DMS114 treated with DMSO at 0.1 percent for 48 hours (cell line): ENCODE results near the gene POLR2J.
"Not testable (repeated sequence)": the region's sequence is repeated elsewhere in the genome, so short reads cannot be mapped to it uniquely, and the experiment has no call there.

Source experiments
- DNase-seq: peaks from one replicate; lab custom pipeline; 2025; ENCODE audit not compliant: unreplicated experiment; lab: John Stamatoyannopoulos, UW

POLR2J gene

GRCh38 chr7:102478314-102479208 is at the start of gene POLR2J:
Gene POLR2J (minus strand): TSS chr7:102478922. CDS start chr7:102478860, 62 bp downstream.
- not testable (repeated sequence) for DNase-seq

- DNase-seq, result not testable (repeated sequence)
These were observed 49.4 kb upstream of the POLR2J start for GRCh38 chr7:102527822-102528793.

GRCh38 chr7:102527182-102527581 is 48.5 kb upstream of the POLR2J start:
- DNase-seq, result not testable (repeated sequence)

DNA sequence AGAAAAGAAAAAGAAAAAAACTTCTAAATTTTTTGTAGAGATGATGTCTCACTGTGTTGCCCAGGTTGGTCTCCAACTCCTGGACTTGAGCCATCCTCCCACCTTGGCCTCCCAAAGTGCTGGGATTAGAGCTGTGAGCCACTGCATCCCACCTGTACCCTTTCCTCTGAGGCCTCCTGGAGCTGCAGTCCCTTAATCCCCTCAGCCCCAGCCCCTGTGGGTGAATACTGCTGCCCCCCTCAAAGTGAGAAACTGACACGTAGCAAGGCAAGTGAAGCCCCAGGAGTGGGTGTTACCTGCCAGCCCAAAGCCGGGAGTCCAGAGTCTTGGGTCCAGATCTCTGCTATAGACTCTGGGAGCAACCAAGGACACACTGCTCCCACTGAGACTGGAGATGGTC is 46.1 kb upstream of the POLR2J start:
- not testable (repeated sequence) for DNase-seq

DNA sequence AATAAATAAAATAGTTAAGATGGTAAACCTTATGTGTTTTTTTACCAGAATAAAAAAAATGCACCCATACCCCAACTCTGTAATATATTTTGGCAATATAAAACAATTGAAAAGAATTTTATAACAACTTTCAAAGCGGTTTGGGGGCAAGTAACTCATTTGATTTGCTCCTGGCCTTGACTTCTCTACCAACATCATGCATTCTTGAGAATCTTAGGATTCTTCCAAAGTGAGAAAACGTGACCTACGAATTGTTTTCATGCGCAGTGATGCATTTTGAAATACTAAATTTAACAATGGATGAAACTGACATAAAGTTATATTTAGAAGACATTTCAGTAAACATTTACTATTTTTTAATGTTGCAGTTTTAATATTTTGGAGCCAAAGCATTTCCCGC is 42.1 kb upstream of the POLR2J start:
- not testable (repeated sequence) for DNase-seq

GRCh38 chr7:102517550-102518147 is 38.9 kb upstream of the POLR2J start, which contains the start of gene RASA4B:
Gene RASA4B (minus strand): TSS chr7:102517777. CDS start chr7:102517710, 67 bp downstream.
- DNase-seq, result not testable (repeated sequence)

DNA sequence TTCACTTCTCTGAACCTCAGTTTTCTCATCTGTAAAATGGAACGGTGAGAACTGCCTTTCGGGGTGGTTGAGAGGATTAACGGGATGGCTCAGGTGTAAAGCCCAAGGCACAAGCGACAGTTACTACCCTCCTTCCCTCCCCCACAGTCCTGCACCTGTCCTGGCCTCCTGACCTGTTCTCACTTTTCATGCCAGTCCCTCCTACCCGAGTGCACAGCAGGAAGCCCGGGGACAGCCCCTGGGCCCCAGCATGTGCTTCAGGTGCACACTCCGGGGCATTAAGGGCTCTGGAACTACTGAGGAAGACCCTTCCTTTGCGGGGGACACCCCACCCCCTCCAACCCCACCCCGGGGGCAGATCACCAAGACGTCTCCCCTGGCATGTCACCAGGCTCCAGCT is 38.2 kb upstream of the POLR2J start:
- not testable (repeated sequence) for DNase-seq

- DNase-seq, result not testable (repeated sequence)
These were observed 37.2 kb upstream of the POLR2J start for GRCh38 chr7:102515889-102516288.

DNA sequence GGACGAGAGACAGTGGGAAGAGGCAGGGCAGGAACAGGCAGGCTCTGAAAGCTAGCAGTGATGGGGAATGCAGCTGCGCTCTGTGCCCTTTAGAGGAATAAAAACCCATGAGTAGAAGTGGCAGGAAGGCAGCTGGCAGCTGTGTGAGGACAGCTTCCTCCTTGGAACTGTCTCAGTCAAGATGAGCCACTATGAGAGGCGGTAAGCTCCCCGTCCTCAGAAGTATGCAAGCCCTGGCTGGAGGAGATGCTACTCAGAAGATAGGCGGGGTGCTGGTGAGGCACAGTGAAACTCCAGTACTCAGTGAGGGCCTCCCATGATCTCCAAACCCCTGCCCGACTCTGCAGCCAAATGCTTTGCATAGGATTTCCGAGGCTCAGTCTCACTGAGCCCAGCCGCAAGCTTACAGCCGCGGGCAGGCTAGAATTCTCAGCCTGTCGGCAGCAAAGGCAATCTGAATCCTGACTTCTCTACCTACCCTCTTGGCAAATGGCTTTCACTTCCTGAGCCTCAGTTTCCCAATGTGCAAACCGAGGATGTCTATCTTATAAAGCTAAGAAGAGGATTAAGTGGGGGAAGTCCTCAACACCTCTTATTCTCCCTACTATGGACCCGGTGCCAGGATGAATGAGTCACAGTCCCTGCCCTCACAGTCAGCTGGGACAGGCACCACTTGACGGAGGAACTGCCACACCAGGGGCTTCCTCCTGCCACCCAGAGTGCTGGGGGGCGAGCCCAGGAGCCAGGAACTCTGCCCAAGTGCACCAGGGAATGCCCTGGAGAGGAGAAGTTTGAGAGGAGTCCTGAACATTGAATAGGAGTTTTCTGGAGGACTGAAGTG is 36.4 kb upstream of the POLR2J start:
- DNase-seq, result not testable (repeated sequence)

- not testable (repeated sequence) for DNase-seq
These were observed 34.0 kb upstream of the POLR2J start for GRCh38 chr7:102512642-102513221.

DNA sequence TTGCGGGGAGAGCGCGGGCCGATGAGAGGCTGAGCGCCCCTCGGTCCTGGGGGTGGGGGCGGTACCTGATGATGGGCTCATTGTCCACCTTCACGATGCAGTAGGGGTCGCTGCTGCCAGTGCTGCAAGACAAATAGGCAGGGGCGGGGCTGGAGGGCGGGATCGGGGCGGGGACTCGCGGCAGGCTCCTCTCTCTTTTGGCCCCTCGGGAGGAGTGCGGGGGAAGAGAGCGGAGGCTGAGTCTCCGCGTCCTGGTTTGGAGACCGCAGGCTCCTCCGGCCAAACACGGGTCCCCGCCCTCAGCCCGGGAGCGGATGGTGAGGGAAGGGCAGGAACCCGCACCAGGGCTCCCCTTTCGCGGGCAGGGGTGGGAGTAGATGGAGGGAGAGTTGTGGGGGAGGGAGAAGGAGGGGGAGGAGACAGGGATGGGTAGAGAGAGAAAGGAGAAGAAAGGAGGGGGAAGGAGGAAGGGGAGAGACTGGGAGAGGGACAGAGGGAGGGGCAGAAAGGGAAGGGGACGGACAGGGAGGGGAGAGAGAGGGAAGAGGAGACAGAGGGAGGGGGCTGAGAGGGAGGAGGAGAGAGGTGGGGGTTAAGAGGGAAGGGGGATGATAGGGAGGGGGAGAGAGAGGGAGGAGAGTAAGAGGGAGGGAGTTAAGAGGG is 33.3 kb upstream of the POLR2J start:
- not testable (repeated sequence) for DNase-seq

DNA sequence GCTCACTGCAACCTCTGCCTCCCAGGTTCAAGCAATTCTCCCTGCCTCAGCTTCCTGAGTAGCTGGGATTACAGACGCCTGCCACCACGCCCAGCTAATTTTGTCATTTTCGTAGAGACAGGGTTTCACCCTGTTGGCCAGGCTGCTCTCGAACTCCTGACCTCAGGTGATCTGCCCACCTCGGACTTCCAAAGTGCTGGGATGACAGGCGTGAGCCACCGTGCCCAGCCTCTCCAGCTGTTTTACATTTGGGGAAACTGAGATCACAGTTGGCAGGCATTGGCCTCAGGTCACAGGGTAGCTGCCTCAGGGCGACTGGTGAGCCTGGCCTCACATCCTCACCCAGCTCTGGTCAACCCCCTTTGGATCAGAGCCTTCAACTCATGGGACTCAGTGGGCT is 31.9 kb upstream of the POLR2J start:
- DNase-seq, result not testable (repeated sequence)

- not testable (repeated sequence) for DNase-seq
These were observed 28.8 kb upstream of the POLR2J start for GRCh38 chr7:102507410-102508088.

- not testable (repeated sequence) for DNase-seq
These were observed 26.8 kb upstream of the POLR2J start for GRCh38 chr7:102505298-102506185.

DNA sequence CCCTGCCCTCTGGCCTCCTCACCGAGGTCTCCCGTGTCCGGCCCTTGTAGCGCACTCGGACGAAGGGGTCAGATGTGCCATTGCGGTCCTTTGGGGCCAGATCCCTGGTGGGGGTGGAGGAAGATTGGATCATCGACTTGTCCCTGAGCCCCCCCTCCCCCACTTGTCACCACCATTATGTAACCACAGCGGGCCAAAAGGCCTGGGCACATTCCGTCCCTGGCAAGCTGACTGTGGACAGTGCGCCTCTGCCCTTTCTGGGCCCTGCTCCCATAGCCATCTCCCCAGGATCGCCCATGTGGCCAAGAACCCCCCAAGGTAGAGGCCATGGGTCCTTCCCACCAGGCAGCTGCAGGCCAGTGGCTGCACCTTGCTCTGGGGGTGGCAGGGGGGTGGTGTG is 24.4 kb upstream of the POLR2J start:
- not testable (repeated sequence) for DNase-seq

DNA sequence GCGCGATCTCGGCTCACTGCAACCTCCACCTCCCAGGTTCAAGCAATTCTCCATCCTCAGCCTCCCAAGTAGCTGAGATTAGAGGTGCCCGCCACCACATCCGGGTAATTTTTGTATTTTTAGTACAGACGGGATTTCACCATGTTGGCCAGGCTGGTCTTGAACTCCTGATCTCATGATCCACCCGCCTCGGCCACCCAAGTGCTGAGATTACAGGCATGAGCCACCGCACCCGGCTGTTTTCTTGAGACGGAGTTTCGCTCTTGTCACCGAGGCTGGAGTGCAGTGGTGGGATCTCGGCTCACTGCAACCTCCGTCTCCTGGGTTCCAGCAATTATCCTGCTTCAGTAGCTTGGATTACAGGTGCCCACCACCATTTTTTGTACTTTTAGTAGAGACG is 19.6 kb upstream of the POLR2J start:
- DNase-seq, result not testable (repeated sequence)

DNA sequence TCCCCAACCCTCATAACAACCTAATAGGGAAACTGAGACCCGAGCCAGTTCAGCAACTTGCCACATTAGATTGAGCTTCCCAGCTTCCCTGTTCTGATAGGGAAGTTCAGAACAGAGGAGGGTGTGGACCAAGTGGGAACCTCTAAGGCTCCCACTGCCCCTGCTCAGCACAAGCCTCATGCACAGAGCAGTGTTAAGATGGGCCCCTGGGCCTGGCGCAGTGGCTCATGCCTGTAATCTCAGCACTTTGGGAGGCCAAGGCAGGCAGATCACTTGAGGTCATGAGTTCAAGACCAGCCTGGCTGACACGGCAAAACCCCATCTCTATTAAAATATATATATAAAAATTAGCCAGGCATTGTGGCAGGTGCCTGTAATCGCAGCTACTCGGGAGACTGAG is 18.6 kb upstream of the POLR2J start:
- not testable (repeated sequence) for DNase-seq
